ENCODE measurements around the gene RNF186.
A peak's percentile ranks its signal among the peaks of the same experiment; 100 is the strongest.

RNF186 gene

DNA sequence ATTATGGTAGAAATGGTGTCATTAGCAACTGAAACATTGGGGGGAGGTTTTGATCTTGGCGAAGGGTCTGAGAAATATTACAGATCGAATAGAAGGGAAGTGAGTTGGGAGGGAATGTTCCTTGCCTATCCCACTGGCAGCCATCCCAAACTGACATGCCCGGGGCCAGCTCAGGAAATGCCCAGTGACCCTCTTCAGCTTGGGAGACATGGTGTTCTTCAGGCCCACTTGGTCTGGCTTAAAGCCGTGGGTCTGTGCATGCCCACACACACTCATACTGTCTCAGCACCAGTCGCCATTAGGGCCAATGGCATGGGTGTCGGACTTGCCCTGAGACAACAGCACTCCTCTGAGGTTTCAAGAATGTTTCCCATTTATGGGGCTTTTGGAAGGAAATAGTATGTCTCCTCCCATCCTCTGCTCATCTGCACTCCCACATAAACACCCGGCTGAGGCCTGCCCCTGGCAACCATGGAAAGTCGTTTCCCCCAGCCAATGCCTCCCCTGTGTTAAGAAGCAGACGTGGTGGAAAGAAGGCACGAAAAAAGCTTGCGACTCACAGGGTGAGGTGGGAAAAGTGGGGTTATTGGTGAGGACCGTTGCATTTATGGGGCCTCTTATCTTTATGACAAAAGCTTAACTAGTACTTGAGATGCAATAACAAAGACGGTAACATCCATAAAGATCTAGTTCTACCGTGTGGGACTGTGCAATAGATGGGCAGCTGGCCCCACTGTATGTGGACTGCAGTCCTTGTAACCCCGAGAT lies 2.0 kb downstream of the RNF186 start:
- Histone ChIP-seq H3K9me3 (ENCODE audit: control insufficient read depth, insufficient read depth, low read length) (no peaks in the 10 kb centered on the region), H3K36me3 (ENCODE audit: control insufficient read depth, insufficient read depth, low read length) (no peaks in the 10 kb centered on the region; the same call in 1 of the 2 replicates), H3K27me3 (ENCODE audit: control insufficient read depth, insufficient read depth, low read length) (no peaks in the 10 kb centered on the region), H3K4me1 (ENCODE audit: control insufficient read depth, insufficient read depth, low read length) (peaks cover 11% of the 10 kb centered on the region), H3K27ac (ENCODE audit: low read length) (no peak overlapping the region), H3K4me3 (ENCODE audit: low read length) (no peak overlapping the region)
- WGBS (ENCODE audit: insufficient coverage, insufficient read length), result no CpG with 5 or more reads among the region's 15 CpGs
- DNase-seq (ENCODE audit: low read depth, low spot score), result no peak

GRCh38 chr1:19811206-19811851 lies 3.8 kb downstream of the RNF186 start:
- no peak overlapping the region for H3K4me3 ChIP-seq (ENCODE audit: low read length)
- H3K9me3 ChIP-seq (ENCODE audit: control insufficient read depth, insufficient read depth, low read length), result no peaks in the 10 kb centered on the region
- H3K36me3 ChIP-seq (ENCODE audit: control insufficient read depth, insufficient read depth, low read length), result no peaks in the 10 kb centered on the region; the same call in 1 of the 2 replicates
- no peak for DNase-seq (ENCODE audit: low read depth, low spot score)
- H3K27ac ChIP-seq (ENCODE audit: low read length), result no peak overlapping the region
- no CpG with 5 or more reads among the region's 5 CpGs for WGBS (ENCODE audit: insufficient coverage, insufficient read length)
- peaks cover 8% of the 10 kb centered on the region for H3K4me1 ChIP-seq (ENCODE audit: control insufficient read depth, insufficient read depth, low read length)
- no peaks in the 10 kb centered on the region for H3K27me3 ChIP-seq (ENCODE audit: control insufficient read depth, insufficient read depth, low read length)

DNA sequence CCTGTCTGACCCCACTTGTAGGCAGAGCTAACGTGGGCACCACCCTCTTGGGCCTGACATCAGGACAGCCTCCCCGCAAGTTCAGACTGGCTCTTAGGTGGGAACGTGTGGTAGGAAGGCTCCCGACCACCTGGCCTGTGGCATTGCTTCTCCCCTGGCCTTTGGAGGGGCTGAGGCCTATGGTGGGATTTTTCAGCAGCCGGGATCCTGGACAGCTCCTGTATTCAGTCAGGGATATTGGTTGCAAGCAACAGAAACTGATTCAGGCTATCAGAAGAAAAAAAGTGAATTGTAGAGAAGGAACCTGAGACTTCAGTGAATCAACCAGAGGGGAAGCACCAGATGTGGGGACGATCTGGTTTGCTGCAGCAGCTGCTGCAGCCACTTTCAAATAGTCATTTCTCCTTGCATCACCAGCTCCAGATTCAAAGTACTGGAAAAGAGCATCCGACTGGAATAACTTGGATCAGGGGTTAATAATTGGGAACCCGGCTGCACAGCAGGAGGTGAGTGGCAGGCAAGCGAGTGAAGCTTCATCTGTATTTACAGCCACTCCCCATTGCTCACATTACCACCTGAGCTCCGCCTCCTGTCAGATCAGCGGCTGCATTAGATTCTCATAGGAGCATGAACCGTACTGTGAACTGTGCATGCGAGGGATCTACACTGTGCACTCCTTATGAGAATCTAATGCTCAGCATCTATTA lies 5.9 kb downstream of the RNF186 start:
- Histone ChIP-seq H3K9me3 (ENCODE audit: control insufficient read depth, insufficient read depth, low read length) (no peaks in the 10 kb centered on the region), H3K27ac (ENCODE audit: low read length) (no peak overlapping the region), H3K4me1 (ENCODE audit: control insufficient read depth, insufficient read depth, low read length) (no peaks in the 10 kb centered on the region), H3K27me3 (ENCODE audit: control insufficient read depth, insufficient read depth, low read length) (no peaks in the 10 kb centered on the region), H3K36me3 (ENCODE audit: control insufficient read depth, insufficient read depth, low read length) (no peaks in the 10 kb centered on the region), H3K4me3 (ENCODE audit: low read length) (no peak overlapping the region)
- DNase-seq (ENCODE audit: low read depth, low spot score), result no peak
- no CpG with 5 or more reads among the region's 13 CpGs for WGBS (ENCODE audit: insufficient coverage, insufficient read length)

DNA sequence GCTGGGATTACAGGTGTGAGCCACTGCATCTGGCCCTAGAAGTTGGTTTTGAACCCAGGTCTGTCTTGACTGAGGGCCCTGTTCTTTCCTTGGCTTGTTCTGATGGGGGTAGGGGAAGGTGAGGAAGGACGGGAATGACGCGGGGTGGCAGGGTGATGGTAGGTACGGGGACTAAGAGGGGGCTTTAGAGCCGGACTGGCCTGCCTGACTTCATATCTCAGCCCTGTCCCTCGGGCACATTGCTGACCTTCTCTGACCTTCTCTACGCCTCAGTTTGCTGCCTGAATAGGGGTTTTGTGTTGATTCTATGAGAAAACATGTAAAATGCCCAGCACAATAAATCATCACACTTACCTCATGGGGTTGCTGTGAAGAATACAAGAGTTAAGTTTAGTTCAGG lies 6.7 kb downstream of the RNF186 start:
- DNase-seq (ENCODE audit: low read depth, low spot score), result no peak
- Histone ChIP-seq H3K4me3 (ENCODE audit: low read length) (no peak overlapping the region), H3K27me3 (ENCODE audit: control insufficient read depth, insufficient read depth, low read length) (no peaks in the 10 kb centered on the region), H3K4me1 (ENCODE audit: control insufficient read depth, insufficient read depth, low read length) (no peaks in the 10 kb centered on the region), H3K27ac (ENCODE audit: low read length) (no peak overlapping the region), H3K9me3 (ENCODE audit: control insufficient read depth, insufficient read depth, low read length) (no peaks in the 10 kb centered on the region), H3K36me3 (ENCODE audit: control insufficient read depth, insufficient read depth, low read length) (no peaks in the 10 kb centered on the region)
- WGBS (ENCODE audit: insufficient coverage, insufficient read length), result no CpG with 5 or more reads among the region's 7 CpGs

DNA sequence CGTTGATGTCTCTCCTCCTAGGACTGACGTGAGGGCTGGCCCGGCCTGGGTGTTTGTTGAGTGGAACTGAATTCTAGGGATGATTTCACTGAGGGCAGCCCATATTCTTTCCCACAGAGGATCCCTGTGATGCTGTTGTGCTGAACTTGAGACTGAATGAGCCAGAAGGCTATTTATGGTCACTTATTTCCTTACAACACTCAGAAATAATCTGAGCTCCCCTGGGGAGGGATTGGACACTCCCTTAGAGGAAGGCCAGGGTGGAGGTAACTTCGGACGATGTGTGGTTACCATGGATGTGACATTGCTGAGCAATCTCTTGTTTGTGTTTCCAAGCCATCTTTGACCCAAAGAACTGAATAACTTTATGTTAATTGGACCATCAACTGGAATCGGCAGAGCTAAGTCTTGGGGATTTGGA lies 10.2 kb downstream of the RNF186 start:
- H3K27ac ChIP-seq (ENCODE audit: low read length), result no peak overlapping the region
- no peak overlapping the region for H3K4me3 ChIP-seq (ENCODE audit: low read length)
- no peaks in the 10 kb centered on the region for H3K36me3 ChIP-seq (ENCODE audit: control insufficient read depth, insufficient read depth, low read length)
- H3K9me3 ChIP-seq (ENCODE audit: control insufficient read depth, insufficient read depth, low read length), result no peaks in the 10 kb centered on the region
- DNase-seq (ENCODE audit: low read depth, low spot score), result no peak
- H3K4me1 ChIP-seq (ENCODE audit: control insufficient read depth, insufficient read depth, low read length), result no peaks in the 10 kb centered on the region
- WGBS (ENCODE audit: insufficient coverage, insufficient read length), result no CpG with 5 or more reads among the region's 6 CpGs
- peaks cover 2% of the 10 kb centered on the region; the same call in 1 of the 2 replicates for H3K27me3 ChIP-seq (ENCODE audit: control insufficient read depth, insufficient read depth, low read length)

- WGBS (ENCODE audit: insufficient coverage, insufficient read length), result no CpG with 5 or more reads among the region's 7 CpGs
These were observed 12.8 kb downstream of the RNF186 start for GRCh38 chr1:19802269-19802668.

DNA sequence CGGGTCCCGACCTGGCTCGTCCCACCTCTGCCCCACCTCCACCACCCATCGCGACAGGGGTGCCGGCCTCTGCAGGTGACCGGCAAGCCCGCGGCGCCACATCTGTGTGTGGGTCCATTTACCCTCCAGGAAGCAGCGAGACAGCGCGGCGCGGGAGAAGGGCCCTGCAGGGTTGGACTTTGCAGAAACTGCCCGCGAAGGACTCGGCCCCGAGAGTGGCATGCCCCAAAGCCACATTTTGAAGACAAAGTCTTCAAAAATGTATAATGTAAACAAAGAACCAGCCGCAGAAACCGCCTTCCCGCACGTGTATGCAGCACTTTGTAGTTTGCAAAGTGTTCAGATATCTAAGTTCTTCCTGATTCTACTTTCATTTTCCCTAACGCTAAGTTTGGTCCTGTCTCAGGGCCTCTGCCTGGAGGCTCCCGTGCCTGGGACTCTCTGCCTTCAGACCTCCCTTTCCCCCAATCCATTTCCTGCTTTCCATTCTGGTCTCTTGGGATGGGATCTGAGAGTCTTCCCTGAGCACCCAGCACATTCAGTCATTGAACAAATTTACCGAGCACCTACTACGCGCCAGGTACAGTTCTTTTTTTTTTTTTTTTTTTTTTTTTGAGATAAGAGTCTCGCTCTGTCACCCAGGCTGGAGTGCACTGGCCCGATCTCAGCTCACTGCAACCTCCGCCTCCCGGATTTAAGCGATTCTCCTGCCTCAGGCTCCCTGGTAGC lies 14.8 kb downstream of the RNF186 start:
- Histone ChIP-seq H3K36me3 (ENCODE audit: control insufficient read depth, insufficient read depth, low read length) (no peaks in the 10 kb centered on the region), H3K27ac (ENCODE audit: low read length) (no peak overlapping the region), H3K27me3 (ENCODE audit: control insufficient read depth, insufficient read depth, low read length) (peaks cover 2% of the 10 kb centered on the region; the same call in 1 of the 2 replicates), H3K4me3 (ENCODE audit: low read length) (peak overlapping the region; percentile 43; the same call in 1 of the 2 replicates), H3K4me1 (ENCODE audit: control insufficient read depth, insufficient read depth, low read length) (peaks cover 2% of the 10 kb centered on the region; the same call in 1 of the 2 replicates), H3K9me3 (ENCODE audit: control insufficient read depth, insufficient read depth, low read length) (no peaks in the 10 kb centered on the region)
- no peak for DNase-seq (ENCODE audit: low read depth, low spot score)
- no CpG with 5 or more reads among the region's 33 CpGs for WGBS (ENCODE audit: insufficient coverage, insufficient read length)

More at GRCh38 chr1:19802269-19802668, 12.8 kb downstream of the RNF186 start:
- H3K4me1 ChIP-seq (ENCODE audit: control insufficient read depth, insufficient read depth, low read length), result peaks cover 2% of the 10 kb centered on the region; the same call in 1 of the 2 replicates
- H3K4me3 ChIP-seq (ENCODE audit: low read length), result no peak overlapping the region
- H3K27me3 ChIP-seq (ENCODE audit: control insufficient read depth, insufficient read depth, low read length), result peaks cover 2% of the 10 kb centered on the region; the same call in 1 of the 2 replicates
- no peaks in the 10 kb centered on the region for H3K36me3 ChIP-seq (ENCODE audit: control insufficient read depth, insufficient read depth, low read length)
- DNase-seq (ENCODE audit: low read depth, low spot score), result no peak
- H3K27ac ChIP-seq (ENCODE audit: low read length), result no peak overlapping the region
- H3K9me3 ChIP-seq (ENCODE audit: control insufficient read depth, insufficient read depth, low read length), result no peaks in the 10 kb centered on the region

DNA sequence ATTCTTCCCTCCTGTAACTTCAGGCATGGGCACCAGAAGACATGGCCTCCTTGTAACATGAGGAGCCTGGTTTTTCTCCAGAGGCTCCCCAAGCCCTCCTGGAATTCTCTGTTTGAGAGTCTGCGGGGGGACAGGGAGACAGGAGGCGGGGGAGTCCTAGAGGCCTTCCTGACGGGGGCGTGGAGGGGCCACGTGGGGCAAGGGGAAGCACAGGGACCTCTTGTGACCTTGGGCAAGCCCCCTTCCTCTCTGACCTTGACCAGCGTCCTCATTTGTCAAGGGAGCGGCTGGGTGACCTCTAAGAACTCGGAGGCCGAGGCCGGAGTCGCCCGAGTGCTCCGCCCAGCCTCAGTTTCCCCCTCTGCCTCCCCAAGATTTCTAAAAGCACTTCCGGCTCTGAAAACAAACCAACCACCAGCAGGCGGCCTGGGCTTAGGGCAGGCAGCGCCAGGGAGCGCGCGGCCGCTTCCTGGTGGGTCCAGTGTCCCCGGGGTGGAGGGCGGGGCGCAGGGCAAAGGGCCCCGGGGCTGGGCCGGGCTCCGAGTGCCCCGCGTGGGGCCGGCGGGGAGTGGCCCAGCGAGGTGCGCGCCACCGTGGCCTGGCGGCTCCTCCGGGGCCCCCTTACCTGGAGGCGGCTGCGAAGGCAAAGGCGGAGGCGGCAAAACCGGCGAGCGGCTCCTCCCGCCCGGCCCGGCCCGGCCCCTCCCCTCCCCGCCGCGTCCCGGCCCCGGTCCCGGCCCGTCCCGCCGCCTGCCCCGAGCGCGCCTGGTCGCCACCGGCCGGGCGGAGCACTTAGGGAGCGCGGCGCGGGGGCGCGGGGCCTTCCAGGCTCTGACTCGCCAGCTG lies 15.6 kb downstream of the RNF186 start, which contains the start of gene TMCO4:
Gene TMCO4 (minus strand): TSS at position 687 of the 846 bp plus-strand sequence. CDS start 19,158 bp downstream, outside the sequence.
- Histone ChIP-seq H3K36me3 (ENCODE audit: control insufficient read depth, insufficient read depth, low read length) (no peaks in the 10 kb centered on the region), H3K4me3 (ENCODE audit: low read length) (peak within 1 kb of the TSS; percentile 43; the same call in 1 of the 2 replicates), H3K9me3 (ENCODE audit: control insufficient read depth, insufficient read depth, low read length) (no peaks in the 10 kb centered on the region), H3K27ac (ENCODE audit: low read length) (no peak within 1 kb of the TSS), H3K27me3 (ENCODE audit: control insufficient read depth, insufficient read depth, low read length) (peaks cover 2% of the 10 kb centered on the region; the same call in 1 of the 2 replicates), H3K4me1 (ENCODE audit: control insufficient read depth, insufficient read depth, low read length) (peaks cover 2% of the 10 kb centered on the region; the same call in 1 of the 2 replicates)
- DNase-seq (ENCODE audit: low read depth, low spot score), result no peak
- no CpG with 5 or more reads among the region's 70 CpGs for WGBS (ENCODE audit: insufficient coverage, insufficient read length)

DNA sequence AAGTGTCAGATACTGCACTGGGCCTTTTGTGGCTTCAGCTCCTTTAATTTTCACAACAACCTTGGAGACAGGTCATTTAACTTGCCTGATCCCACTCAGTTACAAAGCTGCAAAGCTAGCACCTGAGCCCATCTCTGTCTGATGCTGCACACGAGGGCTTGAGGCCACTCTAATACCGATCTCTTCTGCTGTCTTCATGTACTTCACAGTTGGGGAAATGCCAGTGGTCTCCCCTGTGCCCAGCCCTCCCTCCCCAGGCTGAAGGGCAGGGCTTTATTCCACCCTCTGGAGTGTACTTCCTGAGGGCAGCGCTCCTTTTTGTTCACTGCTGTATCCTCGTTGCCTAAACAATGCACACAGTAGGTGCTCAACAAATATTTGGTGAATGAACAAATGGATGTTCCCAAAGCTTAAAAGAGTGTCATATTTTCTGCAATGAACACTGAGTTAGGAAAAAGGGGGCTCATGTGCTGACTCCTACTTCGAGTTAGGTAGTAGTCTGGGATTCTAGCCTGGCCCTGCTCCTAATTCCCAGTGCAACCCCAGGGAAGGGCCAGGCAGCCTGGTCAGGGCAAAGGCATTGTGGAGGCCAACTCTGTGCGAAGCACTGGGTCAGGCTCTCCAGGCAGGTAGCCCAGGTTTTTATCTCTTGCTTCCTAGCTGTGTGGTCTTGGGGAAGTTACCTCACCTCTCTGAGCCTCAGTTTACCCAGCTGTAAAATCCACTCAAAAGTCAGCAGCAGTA lies 16.4 kb downstream of the RNF186 start:
- WGBS (ENCODE audit: insufficient coverage, insufficient read length), result no CpG with 5 or more reads among the region's 6 CpGs
- Histone ChIP-seq H3K9me3 (ENCODE audit: control insufficient read depth, insufficient read depth, low read length) (no peaks in the 10 kb centered on the region), H3K36me3 (ENCODE audit: control insufficient read depth, insufficient read depth, low read length) (no peaks in the 10 kb centered on the region), H3K4me3 (ENCODE audit: low read length) (no peak overlapping the region), H3K27me3 (ENCODE audit: control insufficient read depth, insufficient read depth, low read length) (peaks cover 2% of the 10 kb centered on the region; the same call in 1 of the 2 replicates), H3K27ac (ENCODE audit: low read length) (no peak overlapping the region), H3K4me1 (ENCODE audit: control insufficient read depth, insufficient read depth, low read length) (peaks cover 2% of the 10 kb centered on the region; the same call in 1 of the 2 replicates)
- DNase-seq (ENCODE audit: low read depth, low spot score), result no peak
